ENCODE data around the gene EPHB6. TPM values are rescaled to one million over a fixed set of nuclear protein-coding genes. Genes with fewer than 3 reads are reported as not detected.

The EPHB6 gene
- polyA plus RNA-seq, 1 donor from 2014 or later: 37.6 TPM

DNA sequence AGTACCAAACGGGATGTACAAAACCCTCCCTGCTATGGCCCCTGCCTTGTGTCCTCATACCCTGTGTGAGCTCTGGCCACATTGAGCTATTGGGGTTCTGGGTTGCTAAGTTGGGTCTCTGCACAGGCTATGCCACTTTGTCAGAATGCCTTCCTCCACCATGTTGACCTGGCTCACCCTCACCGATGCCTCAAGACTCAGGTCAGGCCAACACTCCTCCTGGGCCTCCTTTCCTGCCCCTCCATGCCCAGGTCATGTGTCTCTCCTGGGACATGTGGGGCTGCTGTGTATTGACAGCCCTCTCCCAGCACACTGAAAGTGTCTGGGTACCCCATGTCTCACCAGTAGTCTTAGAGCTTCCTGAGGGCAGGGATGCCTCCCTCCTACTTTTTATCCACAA is 64.0 kb downstream of the EPHB6 start:
- no peak overlapping the region for H3K4me3 Mint-ChIP-seq
- H3K36me3 Mint-ChIP-seq: no peaks in the 10 kb centered on the region
- peaks cover 10% of the 10 kb centered on the region for H3K27me3 Mint-ChIP-seq
- no peak overlapping the region for H3K27ac Mint-ChIP-seq
- no peaks in the 10 kb centered on the region for H3K9me3 Mint-ChIP-seq
- H3K4me1 Mint-ChIP-seq: peaks cover 0 to under 1% (median under 1%) of the 10 kb centered on the region in 3 donors

DNA sequence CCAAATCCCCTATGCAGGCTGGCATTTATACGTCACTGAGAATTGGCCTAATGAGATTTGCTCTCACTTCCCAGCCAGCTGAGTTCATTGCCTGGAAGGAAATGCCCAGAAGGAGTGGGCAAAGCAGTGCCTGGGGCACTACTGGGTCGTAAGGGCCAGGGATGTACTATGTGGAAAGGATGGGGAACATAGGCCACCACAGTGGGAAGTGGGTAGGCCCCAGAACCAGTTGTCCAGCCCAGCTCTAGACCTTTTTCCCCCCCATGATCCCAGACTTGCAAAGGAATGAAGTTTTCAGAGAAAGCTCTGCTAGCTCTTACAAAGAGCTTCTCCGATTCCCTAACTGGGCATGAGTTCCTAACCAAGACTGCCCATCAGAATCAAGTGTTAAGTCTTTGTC is 64.8 kb downstream of the EPHB6 start:
- Mint-ChIP-seq H3K9me3 (no peaks in the 10 kb centered on the region), H3K27ac (no peak overlapping the region), H3K4me1 (no peaks in the 10 kb centered on the region), H3K4me3 (no peak overlapping the region), H3K36me3 (no peaks in the 10 kb centered on the region), H3K27me3 (peaks cover 6% of the 10 kb centered on the region)

Other genes with a start within 250 kb of the EPHB6 start
- gene PRSS1, start 105.6 kb upstream of the EPHB6 start, polyA plus RNA-seq: not detected
- not detected for gene PRSS2, start 84.1 kb upstream of the EPHB6 start, polyA plus RNA-seq
- gene TRPV6, start 30.7 kb downstream of the EPHB6 start, polyA plus RNA-seq: not detected
- not detected for gene TRPV5, start 78.7 kb downstream of the EPHB6 start, polyA plus RNA-seq
- not detected for gene LLCFC1, start 84.4 kb downstream of the EPHB6 start, polyA plus RNA-seq
- not detected for gene KEL, start 107.3 kb downstream of the EPHB6 start, polyA plus RNA-seq
- not detected for gene OR9A2, start 172.1 kb downstream of the EPHB6 start, polyA plus RNA-seq
- not detected for gene OR6V1, start 197.3 kb downstream of the EPHB6 start, polyA plus RNA-seq

Data from IgD-negative memory B cell (primary cell).